Stimulated activated CD4-positive, alpha-beta T cell treated with anti-CD3 and anti-CD28 coated beads, Interleukin-1b, Interleukin-23, amount 100 ng/mL, for 24 hours (primary cell): Measurements from ENCODE around the gene COG5.
"Not testable (repeated sequence)": the region's sequence is repeated elsewhere in the genome, so short reads cannot be mapped to it uniquely, and the experiment has no call there.

Experiments used
- DNase-seq, 4 experiments: peaks; one replicate each; pipeline ENCODE4 v3.0.0-alpha.2; 2020; ENCODE audit warnings: low read depth in 4 of 4, low spot score in 1 of 4

COG5 gene

DNA sequence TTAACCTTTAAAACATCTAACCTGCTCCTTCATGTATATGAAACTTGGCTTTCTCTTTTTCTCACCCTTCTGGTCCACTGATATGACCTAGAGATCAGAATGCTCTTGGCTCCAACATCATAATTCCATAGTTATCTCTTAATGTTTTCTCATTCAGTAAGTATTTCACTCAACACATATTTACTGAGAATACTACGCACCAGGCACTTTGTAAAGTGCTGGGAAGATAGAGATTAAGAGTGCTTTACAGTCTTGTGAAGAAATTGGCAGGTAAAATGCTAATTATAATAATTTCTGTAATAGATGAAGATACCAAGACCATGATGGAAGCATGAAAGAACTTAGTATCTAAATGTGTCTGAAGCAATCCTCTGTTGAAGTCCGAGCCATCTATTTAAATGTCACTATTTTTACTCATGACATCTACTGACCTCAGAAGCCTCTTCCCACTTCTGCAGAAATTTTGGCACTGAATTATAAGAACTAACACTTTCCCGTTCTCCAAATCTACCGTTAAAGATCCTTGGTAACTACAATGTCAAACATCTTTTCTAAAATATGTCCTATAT, 278.7 kb downstream of the COG5 start:
- no peak for DNase-seq

DNA sequence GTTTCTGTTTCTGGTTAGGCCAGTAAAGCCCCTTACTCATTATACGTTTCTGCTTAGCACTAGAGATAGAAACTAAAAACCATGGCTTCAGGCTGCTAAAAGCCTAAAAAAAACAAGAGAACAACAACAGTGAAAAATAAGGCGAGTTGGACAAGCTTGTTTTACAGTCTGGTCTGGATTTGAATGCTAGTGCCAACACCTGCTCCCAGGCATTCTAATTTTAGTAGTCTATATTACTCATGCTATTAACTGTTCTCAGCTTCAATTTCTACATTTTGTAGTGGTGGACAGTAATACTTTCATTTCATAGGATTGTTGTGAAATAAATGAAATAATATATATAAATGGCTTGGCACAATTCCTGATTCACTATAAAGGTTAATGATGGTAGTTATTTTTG, 286.4 kb downstream of the COG5 start:
- DNase-seq, result no peak

- DNase-seq, result no peak
These were observed 287.4 kb downstream of the COG5 start for GRCh38 chr7:107276220-107276827.

GRCh38 chr7:107274506-107274905, 289.2 kb downstream of the COG5 start:
- DNase-seq, result no peak

GRCh38 chr7:107269790-107270189, 293.9 kb downstream of the COG5 start:
- DNase-seq, result no peak

DNA sequence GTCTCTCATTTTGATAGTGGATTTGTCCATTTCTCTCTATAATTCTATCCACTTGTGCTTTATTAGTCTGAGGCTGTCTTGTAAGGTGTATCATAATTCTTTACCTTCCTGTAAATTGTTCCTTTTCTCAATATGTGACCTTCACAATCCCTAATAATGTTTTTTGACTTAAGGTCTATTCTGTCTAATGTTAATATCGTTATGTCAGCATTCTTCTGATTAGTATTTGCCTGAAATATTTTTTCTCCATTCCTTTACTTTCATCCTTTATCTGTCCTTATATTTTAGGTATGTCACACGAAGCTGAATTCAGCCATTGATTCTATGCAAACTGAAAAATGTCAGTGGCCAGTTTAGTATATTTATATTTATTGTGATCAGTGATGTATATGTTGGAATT, 295.1 kb downstream of the COG5 start:
- DNase-seq, result no peak

GRCh38 chr7:107267138-107267537, 296.6 kb downstream of the COG5 start:
- no peak for DNase-seq

- DNase-seq, result no peak
These were observed 299.0 kb downstream of the COG5 start for GRCh38 chr7:107264723-107265122.

DNA sequence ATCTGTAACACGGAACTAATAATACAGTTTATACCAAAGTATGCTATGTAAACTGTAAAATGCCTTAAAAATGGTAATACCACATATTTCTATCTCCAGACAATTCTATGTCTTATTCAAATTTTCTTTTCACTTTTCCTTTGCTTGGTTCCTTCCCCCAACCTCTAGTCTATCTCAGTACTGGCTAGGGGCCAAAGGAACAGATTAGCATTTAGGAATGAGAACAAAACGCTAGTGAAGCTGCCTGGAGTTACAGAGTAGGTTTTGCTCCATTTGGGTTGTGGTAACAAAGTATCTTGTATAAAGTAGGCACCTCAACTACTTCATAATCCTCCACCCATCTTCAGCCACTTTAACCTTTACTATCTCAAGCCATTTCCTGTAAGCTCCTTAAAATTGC, 300.9 kb downstream of the COG5 start:
- DNase-seq, result no peak

DNA sequence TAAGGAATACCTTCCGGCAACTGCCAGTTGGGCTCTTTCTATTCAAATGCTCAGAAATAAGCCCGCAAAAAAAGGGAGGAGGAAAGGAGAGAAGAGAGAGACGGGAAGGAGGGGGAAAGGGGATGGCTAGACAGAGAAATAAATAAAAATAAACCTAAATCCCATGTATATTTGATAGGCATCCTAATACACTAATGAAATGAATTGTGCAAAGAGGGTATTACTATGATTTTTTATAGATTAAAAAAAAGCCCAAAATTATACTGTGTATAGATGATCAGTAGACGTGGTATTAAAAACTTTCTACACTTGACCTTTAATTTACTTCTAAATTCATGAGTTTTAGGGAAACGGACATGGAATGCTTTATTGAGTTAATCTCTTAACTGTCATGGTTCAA, 305.0 kb downstream of the COG5 start:
- no peak for DNase-seq

- DNase-seq, result no peak
These were observed 308.1 kb downstream of the COG5 start for GRCh38 chr7:107255602-107256001.

DNA sequence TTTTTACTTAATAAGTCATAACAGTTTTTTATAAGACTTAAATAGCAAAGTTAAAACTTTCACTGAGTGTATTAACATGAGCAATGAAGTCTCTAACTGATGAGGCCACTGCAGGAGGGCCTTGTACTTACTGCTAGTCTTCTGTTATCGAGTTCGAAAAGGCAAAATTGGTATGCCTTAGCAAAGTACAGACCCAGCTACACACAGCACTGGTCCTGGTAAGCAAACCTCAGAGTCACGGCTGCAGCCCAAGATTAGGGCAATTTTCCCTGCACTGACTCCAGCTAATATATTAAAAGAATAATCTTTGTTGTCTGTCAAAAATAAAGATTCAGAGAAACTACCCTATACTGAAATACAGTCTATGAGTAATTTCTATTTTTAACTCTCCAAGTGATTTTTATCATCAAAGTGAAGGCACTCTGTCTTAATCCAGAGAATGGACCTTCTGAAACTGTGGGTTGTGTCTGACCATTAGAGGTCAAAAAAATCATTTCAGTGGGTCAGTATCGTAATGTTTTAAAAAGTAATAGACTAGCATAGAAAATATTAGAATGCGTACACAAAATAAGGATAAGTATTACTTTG, 309.2 kb downstream of the COG5 start:
- no peak for DNase-seq

DNA sequence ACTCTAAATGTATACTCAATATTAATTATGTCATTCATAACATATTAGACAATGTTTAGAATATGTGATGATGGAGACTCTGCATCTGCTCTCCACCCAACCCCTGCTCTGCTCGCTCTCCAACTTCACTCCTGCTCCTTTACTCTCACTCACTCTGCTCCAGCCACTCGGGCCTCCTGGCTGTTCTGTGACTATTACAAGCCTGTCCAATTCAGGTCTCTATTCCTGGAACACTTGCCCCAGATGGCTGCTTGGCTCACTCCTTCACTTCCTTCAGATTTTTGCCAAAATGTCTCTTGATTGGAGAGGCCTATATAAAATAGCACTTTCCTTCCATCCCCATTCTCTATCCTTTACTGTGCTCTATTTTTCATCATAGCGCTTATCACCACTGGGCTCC, 310.1 kb downstream of the COG5 start:
- no peak for DNase-seq

GRCh38 chr7:107251963-107252362, 311.8 kb downstream of the COG5 start:
- DNase-seq, result no peak

DNA sequence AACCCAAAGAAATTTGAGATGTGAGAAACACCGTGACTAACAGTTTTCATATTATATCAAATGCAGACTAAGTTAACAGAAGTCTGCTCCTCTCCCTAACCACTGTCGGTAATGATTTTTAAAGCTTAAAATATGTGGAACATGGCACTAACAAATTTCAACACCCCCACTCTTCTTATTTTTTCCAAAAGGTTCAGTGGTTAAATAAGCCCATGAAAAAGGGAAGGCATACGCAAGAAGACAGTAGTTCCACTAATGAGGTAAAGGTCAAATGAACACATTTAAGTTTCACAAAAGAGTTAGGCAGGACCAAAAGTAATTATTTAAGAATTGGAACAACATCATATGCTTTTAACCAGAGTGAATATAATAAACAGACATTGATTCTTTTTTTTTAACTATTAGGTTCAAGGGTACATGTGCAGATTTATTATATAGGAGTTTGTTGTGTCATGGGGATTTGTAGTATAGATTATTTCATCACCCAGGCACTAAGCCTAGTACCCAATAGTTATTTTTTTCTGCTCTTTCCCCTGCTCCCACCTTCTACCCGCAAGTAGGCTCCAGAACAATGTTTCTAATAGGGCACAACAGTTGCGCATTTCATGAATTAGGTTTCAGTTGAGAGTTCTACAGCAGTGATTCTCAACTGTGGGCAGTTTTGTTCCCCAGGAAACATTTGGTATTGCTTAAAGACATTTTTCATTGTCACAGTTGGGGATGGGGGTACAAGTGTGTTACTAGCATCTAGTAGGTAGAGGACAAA, 315.0 kb downstream of the COG5 start:
- DNase-seq, result no peak

GRCh38 chr7:107246836-107247235, 316.9 kb downstream of the COG5 start:
- not testable (repeated sequence) for DNase-seq

- no peak for DNase-seq
These were observed 319.1 kb downstream of the COG5 start for GRCh38 chr7:107244613-107245012.

DNA sequence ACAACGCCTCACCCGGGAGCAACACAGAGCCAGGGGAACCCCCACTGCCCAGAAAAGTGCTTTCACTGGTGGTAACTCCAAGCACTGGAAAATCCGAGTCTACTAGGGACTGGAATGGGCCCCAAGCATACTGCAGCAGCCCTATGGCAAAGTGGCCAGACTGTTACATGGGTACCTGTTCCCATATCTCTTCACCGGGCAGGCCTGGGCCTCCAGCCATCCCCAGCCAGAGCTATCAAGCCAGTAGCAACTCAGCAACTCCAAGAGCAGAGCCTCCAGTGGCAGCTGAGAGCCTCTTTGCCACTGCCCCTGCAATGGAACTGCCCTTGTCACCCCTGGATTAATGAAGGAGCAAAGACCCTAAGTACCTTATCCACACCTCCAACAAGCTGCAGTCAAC, 321.5 kb downstream of the COG5 start:
- DNase-seq, result no peak

DNA sequence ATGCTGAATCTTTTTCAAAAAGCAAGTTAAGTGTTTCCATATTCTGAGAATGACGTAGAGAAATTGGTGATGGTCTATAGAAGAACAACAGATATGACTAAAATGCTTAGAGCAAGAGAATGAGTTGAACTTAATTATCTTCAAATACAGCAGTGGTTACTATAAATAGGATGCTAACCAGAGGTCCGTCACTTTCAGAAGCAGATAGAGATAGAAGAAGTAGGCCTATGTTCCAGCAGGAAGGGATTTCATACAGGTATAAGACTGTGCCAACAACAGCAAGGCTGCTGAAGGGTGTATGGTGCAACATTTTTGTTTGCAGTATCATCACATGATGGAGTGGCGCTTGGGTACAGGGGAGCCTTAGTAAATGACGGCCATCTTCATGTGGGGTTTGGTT, 326.3 kb downstream of the COG5 start:
- DNase-seq, result no peak

DNA sequence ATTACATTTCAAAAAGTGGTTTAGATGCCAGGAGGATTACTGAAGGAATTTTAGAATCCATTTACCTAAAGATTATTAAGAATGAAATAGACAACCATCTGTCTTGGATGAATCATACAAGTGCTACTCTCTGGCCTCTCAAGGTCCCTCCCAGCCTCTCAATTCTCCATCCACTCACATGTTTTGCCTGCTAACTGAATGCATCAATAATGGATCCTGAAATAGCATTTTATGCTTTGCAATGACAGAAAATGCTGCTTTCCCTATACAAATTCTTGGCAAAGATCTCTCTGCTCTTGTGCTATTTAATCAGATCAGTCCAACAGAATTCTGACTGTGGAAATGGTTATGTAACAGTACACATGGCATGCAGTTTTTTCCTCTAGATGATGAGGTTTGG, 326.9 kb downstream of the COG5 start:
- no peak for DNase-seq

- DNase-seq, result no peak
These were observed 329.3 kb downstream of the COG5 start for GRCh38 chr7:107234436-107234835.

DNA sequence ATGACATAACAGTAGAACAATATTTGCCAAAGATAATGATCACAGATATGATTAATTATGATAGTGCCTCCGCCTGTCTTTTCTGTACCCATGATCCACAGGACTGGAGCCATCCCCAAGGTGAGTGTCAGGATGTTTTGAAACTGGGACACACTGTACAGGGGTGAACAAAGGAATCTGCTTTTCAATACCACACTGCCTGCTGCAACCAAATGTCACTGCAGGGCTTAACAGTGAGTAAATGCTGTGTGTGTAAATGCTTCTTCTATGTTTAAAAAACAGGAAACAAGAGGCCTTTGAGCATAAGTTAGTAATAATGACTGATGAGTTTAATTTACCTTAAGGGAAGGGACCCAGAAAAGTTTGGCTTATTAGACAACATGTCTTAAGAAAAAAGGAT, 329.7 kb downstream of the COG5 start:
- DNase-seq, result no peak
